Nephron progenitor cell (in vitro differentiated cells): ENCODE measurements around the gene SAMSN1.

ENCODE experiments used
- DNase-seq: peaks from one replicate; pipeline ENCODE4 v3.0.0; 2021
- H3K27ac Mint-ChIP-seq: 2 replicates; pipeline ENCODE4 v1.8.0; 2021; ENCODE audit warnings: mild to moderate bottlenecking, moderate library complexity, mixed read lengths
- H3K27me3 Mint-ChIP-seq: 2 replicates; pipeline ENCODE4 v1.8.0; 2021; ENCODE audit warnings: mild to moderate bottlenecking, low read depth, mixed read lengths; ENCODE audit not compliant: poor library complexity
- H3K36me3 Mint-ChIP-seq: 2 replicates; pipeline ENCODE4 v1.8.0; 2021; ENCODE audit warnings: low read depth, mixed read lengths
- H3K4me1 Mint-ChIP-seq: 2 replicates; pipeline ENCODE4 v1.8.0; 2021; ENCODE audit warnings: mixed read lengths
- H3K4me3 Mint-ChIP-seq: 2 replicates; pipeline ENCODE4 v1.8.0; 2021; ENCODE audit warnings: mild to moderate bottlenecking, moderate library complexity, mixed read lengths
- H3K9me3 Mint-ChIP-seq: 2 replicates; pipeline ENCODE4 v1.8.0; 2021; ENCODE audit warnings: mild to moderate bottlenecking, moderate library complexity, mixed read lengths
- TF ChIP-seq, protein P1 (sequence below): fragments of 200-600 bp; sonication (generic); IDR thresholded peaks from 2 replicates; pipeline ENCODE4 v1.5.0; 2021; ENCODE audit warnings: antibody characterized with exemption

Gene SAMSN1

DNA sequence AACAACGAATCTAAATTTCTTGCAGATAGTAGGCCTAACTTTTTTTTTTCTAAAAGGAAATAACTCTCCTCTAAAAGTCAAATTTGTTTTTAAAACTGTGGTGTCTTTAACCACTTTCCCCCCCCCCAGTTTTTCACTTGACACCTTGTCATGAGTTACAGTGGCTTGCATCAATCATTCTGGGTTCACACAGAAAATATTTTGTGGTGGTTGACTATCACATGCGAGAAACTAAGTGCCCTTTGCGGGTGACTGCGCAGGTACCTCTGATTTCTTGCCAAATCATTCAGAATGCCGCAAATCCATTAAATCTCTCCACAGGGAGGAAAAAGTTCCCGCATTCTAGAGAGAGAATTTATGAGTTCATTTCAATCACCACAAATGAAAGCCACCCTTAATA is 23.8 kb upstream of the SAMSN1 start:
- Mint-ChIP-seq H3K9me3 (no peaks in the 10 kb centered on the region), H3K27ac (no peak overlapping the region), H3K36me3 (no peaks in the 10 kb centered on the region), H3K4me1 (no peaks in the 10 kb centered on the region), H3K4me3 (no peak overlapping the region), H3K27me3 (peaks cover 4% of the 10 kb centered on the region)
- DNase-seq: no peak
- TF ChIP-seq, protein P1, sequence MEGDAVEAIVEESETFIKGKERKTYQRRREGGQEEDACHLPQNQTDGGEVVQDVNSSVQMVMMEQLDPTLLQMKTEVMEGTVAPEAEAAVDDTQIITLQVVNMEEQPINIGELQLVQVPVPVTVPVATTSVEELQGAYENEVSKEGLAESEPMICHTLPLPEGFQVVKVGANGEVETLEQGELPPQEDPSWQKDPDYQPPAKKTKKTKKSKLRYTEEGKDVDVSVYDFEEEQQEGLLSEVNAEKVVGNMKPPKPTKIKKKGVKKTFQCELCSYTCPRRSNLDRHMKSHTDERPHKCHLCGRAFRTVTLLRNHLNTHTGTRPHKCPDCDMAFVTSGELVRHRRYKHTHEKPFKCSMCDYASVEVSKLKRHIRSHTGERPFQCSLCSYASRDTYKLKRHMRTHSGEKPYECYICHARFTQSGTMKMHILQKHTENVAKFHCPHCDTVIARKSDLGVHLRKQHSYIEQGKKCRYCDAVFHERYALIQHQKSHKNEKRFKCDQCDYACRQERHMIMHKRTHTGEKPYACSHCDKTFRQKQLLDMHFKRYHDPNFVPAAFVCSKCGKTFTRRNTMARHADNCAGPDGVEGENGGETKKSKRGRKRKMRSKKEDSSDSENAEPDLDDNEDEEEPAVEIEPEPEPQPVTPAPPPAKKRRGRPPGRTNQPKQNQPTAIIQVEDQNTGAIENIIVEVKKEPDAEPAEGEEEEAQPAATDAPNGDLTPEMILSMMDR: no peak

DNA sequence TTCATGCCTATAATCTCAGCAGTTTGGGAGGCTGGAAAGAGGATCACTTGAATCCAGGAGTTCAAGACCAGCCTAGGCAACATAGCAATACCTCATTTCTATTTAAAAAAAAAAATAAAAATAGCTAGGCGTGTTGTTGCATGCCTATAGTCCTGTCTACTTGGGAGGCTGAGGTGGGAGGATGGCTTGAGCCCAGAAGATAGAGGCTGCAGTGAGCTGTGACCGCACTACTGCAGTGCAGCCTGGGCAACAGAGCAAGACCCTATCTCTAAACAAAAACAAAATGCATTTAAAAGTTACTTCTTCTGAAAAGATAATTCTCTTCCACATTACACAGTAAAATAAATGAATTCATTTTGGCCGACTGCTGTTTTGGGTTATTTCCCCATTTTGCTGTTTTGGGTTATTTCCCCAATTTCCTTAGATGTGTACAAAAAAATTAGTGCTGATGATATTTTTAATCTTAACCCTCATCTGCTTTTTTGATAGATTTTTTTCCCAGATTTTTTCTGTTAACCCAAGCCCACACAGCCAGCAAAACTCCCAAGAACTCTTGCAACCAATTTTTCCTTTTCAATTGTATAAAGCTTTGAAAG is 23.0 kb upstream of the SAMSN1 start:
- no peaks in the 10 kb centered on the region for H3K4me1 Mint-ChIP-seq
- peaks cover 7% of the 10 kb centered on the region for H3K27me3 Mint-ChIP-seq
- no peaks in the 10 kb centered on the region for H3K36me3 Mint-ChIP-seq
- no peak overlapping the region for H3K4me3 Mint-ChIP-seq
- H3K27ac Mint-ChIP-seq: no peak overlapping the region
- DNase-seq: no peak
- H3K9me3 Mint-ChIP-seq: no peaks in the 10 kb centered on the region
- TF ChIP-seq, protein P1: no peak

DNA sequence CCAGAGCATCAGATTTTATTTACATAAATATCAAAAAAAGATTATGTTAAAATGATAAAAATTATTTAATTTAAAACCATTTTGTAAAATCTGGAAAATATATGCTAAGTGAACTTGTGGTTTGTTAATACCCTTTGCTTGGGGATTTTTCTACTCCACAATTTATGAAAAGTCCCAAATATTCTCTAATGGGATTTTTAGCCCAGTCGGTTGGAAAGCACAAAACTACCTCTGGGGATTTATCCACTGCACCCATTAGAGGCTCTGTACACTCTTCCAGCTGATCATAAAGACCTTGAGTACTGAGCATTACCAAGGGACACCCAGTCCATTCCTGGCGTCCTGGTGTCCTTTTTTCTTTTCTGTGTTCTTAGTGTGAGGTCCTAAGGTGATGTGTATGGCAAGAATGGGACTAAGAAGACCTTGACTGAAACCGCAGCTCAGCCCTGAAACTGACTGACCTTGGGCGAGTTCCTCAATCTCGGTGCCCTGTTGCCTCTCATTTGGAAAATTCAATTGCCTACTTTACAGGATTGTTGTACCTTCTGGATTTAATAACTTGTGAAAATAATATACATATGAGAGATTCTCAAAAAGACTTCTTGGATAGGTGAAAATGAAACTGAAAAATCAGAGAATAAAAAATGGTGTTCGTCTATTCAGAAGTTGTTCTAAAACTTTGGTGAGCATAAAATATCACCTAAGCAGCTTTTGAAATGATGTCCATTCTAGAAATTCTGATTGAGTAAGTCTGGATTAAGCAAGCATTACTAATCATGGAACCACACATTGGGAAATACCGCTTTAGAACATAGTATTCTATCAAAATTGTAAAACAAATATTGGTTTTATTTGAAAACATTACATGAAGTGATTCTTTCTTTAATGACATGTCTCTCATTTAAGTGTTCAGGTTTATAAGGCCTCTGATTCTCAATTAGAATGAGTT is 21.5 kb upstream of the SAMSN1 start:
- TF ChIP-seq, protein P1: no peak
- Mint-ChIP-seq H3K27ac (no peak overlapping the region), H3K9me3 (no peaks in the 10 kb centered on the region), H3K4me3 (no peak overlapping the region), H3K27me3 (peaks cover 7% of the 10 kb centered on the region), H3K4me1 (no peaks in the 10 kb centered on the region), H3K36me3 (no peaks in the 10 kb centered on the region)
- no peak for DNase-seq

DNA sequence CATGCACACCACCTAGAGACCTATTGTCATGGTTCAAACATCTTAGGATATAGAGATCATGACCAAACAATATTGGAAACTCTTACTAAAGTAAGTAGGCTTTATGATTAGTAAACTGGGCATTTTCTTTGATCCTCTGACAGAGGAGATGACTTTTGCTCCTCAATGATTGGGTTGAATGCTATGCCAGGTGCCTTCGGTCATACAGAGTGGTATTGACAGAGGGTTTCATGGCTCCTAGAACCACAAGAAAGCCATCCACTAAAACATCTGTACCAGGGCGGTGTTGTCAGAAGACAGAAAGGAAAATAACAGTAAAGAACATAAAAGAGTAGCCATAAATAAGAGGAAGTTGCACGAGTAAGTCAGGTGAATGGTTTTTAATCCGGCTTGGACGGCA is 20.8 kb upstream of the SAMSN1 start:
- DNase-seq: no peak
- H3K27ac Mint-ChIP-seq: no peak overlapping the region
- H3K36me3 Mint-ChIP-seq: no peaks in the 10 kb centered on the region
- TF ChIP-seq, protein P1: no peak
- H3K27me3 Mint-ChIP-seq: peaks cover 7% of the 10 kb centered on the region
- H3K4me1 Mint-ChIP-seq: no peaks in the 10 kb centered on the region
- no peak overlapping the region for H3K4me3 Mint-ChIP-seq
- H3K9me3 Mint-ChIP-seq: no peaks in the 10 kb centered on the region

DNA sequence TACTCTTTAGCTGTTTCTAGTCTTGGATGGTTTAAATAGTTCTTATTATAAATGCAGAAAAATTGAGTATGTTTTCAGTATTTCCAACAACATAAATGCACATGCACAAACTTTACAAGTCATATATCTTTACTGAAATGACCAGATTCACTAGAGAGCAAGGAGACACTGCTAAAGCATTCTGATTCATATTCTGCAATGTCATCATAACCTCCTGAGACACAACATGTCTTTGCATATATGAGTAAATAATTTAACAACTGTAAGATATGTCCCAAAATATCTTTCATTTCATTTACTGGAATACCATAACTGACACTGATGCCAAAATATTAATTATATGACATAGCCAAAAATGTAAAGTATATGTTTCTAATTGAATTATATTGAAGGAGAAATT is 16.8 kb upstream of the SAMSN1 start:
- no peak overlapping the region for H3K4me3 Mint-ChIP-seq
- no peaks in the 10 kb centered on the region for H3K36me3 Mint-ChIP-seq
- no peaks in the 10 kb centered on the region for H3K4me1 Mint-ChIP-seq
- TF ChIP-seq, protein P1: no peak
- no peaks in the 10 kb centered on the region for H3K9me3 Mint-ChIP-seq
- H3K27me3 Mint-ChIP-seq: peaks cover 7% of the 10 kb centered on the region
- H3K27ac Mint-ChIP-seq: no peak overlapping the region
- no peak for DNase-seq
